HL-60/S4 treated with phorbol 12-myristate 13-acetate at 8.2 ng/mL for 4 days and 3 days (cell line): ENCODE data around the gene TDRD9.

Experiments
- in situ Hi-C: fragments of 300-500 bp; cut with MboI; formaldehyde crosslinking; loops from 2 replicates; pipeline ENCODE4 v1.15.0; 2022; ENCODE audit warnings: low sequenced_read_pairs

Gene TDRD9

GRCh38 chr14:104086661-104087461, 158.6 kb downstream of the TDRD9 start:
- in situ Hi-C loops, result loop anchor here (25.0 kb wide), 1 partner anchor 550 kb away; no protein-coding TSS in a partner anchor

GRCh38 chr14:104087505-104087904, 159.2 kb downstream of the TDRD9 start:
- in situ Hi-C loops, result loop anchor here (25.0 kb wide), 1 partner anchor 550 kb away; no protein-coding TSS in a partner anchor

- in situ Hi-C loops, result loop anchor here (25.0 kb wide), 1 partner anchor 549 kb away; no protein-coding TSS in a partner anchor
These were observed 160.0 kb downstream of the TDRD9 start for GRCh38 chr14:104087981-104088850.

GRCh38 chr14:104090071-104090748, 162.0 kb downstream of the TDRD9 start:
- in situ Hi-C loops, result loop anchor here (25.0 kb wide), 1 partner anchor 547 kb away; no protein-coding TSS in a partner anchor

- in situ Hi-C loops, result loop anchor here (25.0 kb wide), 1 partner anchor 546 kb away; no protein-coding TSS in a partner anchor
These were observed 163.0 kb downstream of the TDRD9 start for GRCh38 chr14:104091061-104091926.

GRCh38 chr14:104091927-104092771, 163.9 kb downstream of the TDRD9 start:
- in situ Hi-C loops, result loop anchor here (25.0 kb wide), 1 partner anchor 545 kb away; no protein-coding TSS in a partner anchor

GRCh38 chr14:104092931-104093365, 164.7 kb downstream of the TDRD9 start:
- in situ Hi-C loops, result loop anchor here (25.0 kb wide), 1 partner anchor 544 kb away; no protein-coding TSS in a partner anchor

- in situ Hi-C loops, result loop anchor here (25.0 kb wide), 1 partner anchor 544 kb away; no protein-coding TSS in a partner anchor
These were observed 165.3 kb downstream of the TDRD9 start for GRCh38 chr14:104093366-104094055.

GRCh38 chr14:104094056-104094708, 165.9 kb downstream of the TDRD9 start:
- in situ Hi-C loops, result loop anchor here (25.0 kb wide), 1 partner anchor 543 kb away; no protein-coding TSS in a partner anchor

- in situ Hi-C loops, result loop anchor here (25.0 kb wide), 1 partner anchor 542 kb away; no protein-coding TSS in a partner anchor
These were observed 166.6 kb downstream of the TDRD9 start for GRCh38 chr14:104094709-104095425.

- in situ Hi-C loops, result loop anchor here (25.0 kb wide), 1 partner anchor 542 kb away; no protein-coding TSS in a partner anchor
These were observed 167.4 kb downstream of the TDRD9 start for GRCh38 chr14:104095426-104096310.

GRCh38 chr14:104096318-104096717, 168.1 kb downstream of the TDRD9 start:
- in situ Hi-C loops, result loop anchor here (25.0 kb wide), 1 partner anchor 541 kb away; no protein-coding TSS in a partner anchor

- in situ Hi-C loops, result loop anchor here (25.0 kb wide), 1 partner anchor 540 kb away; no protein-coding TSS in a partner anchor
These were observed 168.8 kb downstream of the TDRD9 start for GRCh38 chr14:104096751-104097700.
